Glomerular endothelial cell (primary cell): ENCODE results near the gene LDLRAP1. TPM values are rescaled to one million over a fixed set of nuclear protein-coding genes. Genes with fewer than 3 reads are reported as not detected.

Experiments
- DNase-seq: peaks from one replicate; pipeline ENCODE4 v3.0.0-alpha.2; 2011; ENCODE audit warnings: low read depth, low spot score; ENCODE audit errors: extremely low read depth
- total RNA-seq: library from RNA; depleted of rRNA; stranded (reverse); fragments of >200 nt; gene quantifications from 2 replicates; pipeline ENCODE4 v1.2.3, GENCODE V29; 2015

Gene LDLRAP1
- total RNA-seq, 1 donor from 2014 or later, result 19.8 TPM

DNA sequence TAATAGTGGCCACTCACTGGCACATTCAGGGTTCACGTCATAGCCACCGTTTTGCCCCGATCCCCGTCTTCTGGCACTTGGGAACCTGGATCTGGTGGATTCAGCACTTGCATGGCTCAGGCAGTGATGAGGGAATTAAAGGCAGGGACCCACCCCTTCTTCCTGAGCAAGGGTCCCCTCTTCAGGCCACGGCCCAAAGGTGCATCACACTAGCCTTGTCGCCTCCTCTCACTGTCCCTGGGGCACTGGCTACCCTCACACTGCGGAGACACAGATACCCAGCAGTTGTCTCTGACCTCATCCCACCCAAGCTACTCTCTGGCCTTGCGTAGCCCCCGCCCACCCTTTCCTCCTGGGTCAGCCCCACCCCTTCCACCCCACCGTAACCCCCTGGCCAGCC, 19.9 kb upstream of the LDLRAP1 start:
- DNase-seq, result no peak

DNA sequence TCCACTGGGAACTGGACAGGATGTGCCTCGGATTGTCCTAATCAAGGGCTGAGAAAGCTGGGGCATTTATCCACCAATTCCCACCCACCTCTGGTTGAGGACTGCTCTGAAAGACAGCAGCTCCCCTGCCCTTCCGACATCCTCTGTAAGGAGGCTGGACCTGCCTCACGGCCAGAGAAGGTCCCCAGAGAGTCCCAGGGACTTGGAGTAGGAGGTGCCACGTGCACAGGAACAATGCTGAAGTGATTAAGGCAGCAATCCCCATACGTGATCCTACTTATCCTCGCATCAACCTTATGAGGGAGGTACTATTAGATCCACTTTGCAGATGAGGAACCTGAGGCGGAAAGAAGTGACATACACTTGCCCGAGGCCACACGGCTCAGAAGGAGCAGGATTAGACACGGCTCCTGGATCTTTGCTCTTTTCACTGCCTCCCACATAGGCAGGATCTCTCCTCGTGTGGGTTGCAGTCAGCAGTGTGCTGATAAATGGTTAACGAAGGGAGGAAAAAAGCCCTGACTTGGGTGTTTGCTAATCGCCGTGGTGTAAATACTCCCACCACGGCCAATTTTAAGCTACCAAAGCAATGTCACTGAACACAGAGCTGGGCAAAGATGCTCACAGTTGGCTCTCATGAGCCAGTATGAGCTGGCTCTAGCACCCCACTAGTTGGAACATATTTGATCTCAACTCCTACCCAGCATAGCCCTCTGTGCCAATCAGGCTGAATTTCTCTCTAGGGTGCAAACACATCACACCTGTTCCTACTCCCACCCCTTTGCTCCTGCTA, 18.6 kb upstream of the LDLRAP1 start:
- no peak for DNase-seq

DNA sequence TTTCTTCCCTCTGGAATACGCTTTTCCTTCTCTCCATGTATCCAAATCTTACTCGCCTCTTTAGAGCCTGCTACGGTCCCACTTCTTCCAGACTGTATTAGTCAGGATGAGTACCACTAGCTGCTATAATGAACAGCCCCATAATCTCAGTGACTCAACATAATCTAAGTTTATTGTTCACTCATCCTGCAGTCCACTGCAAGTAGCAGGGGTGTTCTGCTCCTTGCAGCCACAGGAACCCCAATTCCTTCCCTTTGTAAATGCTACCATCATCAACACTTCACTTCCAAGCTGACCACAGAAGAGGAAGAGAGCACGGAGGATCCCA, 18.1 kb upstream of the LDLRAP1 start:
- no peak for DNase-seq

DNA sequence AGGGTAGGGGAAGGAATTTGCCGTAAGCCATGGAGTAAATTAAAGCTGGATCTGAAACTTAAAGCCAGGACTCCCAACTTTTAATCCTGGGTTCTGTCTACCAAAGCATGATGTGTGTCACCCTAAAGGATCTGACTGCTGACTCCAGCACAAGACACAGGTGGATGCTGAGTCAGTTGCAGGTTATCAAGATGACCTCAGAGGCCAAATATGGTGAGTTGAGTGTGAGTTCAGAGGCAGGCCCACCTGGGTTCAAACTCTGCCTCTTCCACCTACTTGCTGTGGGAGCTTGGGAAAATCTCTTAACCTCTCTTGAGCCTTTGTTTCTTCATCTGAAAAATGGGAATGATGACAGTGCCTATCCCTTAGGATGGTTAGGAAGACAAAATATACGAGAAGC, 16.7 kb upstream of the LDLRAP1 start:
- no peak for DNase-seq

DNA sequence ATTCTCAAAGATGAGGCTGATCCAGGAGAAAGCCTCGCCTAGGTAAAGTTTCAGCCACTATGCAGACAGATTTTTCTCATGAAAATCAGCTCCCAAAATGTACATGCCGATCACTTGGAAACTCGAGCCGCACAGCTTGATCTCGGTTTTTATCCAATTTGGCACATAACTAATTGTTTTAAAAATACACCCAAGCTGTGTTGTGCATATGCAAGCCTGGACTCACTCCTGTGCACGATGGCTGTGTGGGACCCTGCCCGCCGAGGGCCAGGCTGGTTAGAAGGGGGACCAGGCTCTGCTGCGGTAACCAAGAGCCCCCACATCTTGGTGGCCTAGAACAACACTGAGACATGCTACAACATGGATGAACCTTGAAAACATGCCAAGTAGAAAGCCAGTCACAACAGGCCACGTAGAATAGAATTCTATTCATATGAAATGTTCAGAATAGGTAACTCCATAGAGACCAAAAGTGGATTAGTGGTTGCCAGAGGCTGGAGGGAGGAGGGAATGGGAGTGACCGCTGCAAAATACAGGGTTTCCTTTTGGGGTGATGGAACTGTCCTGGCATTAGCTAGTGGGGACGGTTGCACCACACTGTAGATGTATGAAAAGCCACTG, 16.1 kb upstream of the LDLRAP1 start:
- DNase-seq, result no peak

DNA sequence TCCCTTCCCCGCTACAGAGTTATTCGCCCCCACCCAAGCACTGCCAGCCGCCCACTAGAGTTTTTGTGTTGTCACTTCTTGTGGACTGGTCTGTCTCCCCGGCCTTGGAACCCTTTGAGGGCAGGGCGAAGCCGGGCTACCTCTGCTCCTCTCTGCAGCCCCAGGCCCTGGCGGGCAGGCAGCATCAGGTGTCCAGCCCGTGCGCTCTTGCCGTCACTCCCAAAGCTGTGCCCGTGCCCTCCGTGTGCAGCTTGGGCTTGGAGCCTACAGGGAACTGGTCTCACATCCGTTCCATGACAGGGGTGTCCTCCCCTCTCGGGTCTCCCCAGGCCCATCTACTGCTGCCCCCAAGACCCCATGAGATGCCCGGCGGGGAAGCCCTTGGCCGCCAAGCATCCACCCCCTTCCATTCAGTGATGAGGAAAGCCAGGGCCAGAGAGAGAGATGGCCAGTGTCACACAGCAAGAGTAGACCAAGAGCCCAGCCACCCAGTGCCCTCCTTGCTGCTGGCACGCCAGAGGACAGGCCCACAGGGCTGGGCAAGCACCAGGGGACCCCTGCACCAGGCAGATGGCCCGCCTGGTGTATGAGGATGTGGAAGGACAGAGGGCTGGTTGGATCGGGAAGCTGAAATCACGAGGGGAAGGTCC, 15.3 kb upstream of the LDLRAP1 start:
- no peak for DNase-seq

DNA sequence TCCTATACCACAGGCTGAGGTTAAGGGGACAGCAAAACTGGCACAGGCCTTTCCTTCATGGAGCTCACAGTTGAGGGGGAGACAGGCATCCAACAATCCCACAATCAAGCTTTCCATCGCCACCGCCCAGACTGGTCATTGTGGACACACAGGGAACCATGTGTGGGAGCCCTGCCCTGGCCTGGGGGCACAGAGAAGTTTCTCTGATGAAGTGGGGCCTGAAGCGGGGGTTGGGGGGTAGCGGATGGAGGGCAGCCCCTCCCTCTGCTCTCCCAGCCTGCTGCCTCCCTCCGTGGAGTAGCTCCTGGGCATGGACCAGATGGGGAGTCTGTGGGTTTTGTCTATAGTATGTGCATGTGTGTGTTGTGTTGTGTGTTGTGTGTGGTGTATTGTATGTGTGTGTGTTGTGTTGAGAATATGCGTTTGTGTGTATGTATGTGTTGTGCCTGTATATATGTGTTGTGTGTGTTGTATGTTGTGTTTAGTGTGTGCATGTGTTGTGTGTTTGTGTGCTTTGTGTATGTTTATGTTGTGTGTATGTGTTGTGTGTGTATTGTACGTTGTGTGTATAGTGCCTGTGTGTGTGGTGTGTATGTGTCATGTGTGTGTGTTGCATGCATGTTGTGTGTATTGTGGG, 14.4 kb upstream of the LDLRAP1 start:
- DNase-seq, result no peak

DNA sequence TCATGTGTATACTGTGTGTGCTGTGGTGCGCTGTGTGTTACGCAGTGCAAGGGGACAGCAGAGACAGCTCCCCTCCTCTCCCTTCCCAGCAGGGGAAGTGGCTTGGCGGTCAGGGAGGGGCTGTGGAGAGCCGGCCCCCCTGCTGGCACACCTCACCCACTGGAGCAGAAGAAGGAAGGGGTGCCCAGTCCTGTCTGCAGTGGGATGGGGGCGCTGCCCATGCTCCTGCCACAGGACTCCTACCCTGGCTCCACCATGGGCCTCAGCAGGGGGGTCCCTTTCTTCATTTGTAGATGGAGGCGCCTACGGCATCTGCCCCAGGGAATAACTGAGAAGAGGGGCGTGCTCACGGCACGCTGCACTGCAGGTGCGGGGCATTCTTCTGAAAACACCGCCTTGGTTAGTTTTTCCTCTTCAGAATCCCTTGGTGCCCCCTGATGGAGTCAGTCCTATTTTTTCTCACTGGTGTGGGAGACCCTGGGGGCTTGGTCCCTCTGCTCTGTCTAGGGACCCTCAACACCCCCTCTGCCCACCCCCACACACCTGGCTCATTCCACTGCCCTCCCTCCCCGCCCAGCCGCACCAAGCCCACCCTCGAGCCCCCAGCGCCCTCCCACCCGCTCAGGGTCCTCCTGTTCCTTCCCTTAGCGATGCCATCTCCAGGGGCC, 13.8 kb upstream of the LDLRAP1 start:
- no peak for DNase-seq

DNA sequence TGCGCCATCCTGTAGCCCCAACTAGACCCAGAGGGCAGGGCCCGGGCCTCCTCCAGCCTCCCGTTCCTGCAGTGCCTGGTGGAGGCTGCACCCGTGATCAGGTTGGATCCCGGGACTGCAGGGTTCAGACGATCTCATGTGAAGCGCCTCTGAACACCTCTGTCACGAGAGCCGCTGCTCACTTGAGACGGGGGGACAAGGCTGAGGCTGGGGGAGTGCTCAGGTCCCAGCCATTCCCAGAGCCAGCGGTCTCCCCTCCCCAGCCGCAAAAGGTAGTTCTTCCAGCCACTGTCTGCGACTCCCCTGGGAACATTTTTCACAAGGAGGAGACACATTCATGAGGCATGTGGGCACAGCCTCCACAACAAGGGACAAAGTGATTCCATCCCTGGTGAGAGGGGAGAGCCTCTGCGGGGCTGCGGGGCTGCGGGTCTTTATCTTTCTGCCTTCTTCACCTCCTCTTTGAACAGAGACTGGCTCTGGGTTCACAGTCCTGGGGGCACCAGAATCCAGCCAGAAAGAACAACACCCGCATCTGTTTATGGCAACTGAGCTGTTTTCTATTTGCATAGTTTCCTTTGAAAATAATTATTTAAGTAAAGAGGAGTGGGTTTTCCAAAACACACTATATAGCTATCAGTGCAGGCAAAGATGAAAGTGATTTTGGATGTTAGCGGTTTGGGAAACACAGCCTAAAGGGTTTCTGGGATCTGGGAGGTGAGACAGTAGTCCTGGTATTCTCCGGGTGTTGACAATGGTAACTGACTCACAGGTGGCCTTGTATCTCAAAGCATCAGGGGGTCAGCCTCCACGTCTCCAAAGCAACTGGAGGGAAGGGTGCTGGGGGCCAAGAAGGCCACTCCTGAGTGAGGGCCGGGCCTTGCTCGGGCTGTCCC, 13.0 kb upstream of the LDLRAP1 start:
- DNase-seq, result no peak

DNA sequence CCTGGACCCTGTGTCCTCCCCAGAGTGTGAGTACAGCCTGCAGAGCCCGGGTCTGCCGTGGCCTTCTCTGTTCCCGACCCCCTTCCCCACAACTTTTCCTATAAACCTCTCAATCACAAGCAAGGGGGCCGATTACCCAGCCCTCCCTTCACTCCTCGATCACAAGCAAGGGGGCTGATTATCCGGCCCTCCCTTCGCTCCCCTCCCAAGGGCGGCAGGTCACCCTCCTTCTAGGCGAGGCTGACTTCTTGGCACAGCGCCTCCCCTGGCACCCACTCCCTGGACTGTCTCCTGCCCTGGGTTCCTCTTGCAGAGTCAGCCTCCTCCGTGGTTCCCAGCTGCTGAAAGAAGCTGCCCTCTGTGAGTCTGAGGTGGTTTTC, 12.3 kb upstream of the LDLRAP1 start:
- no peak for DNase-seq

DNA sequence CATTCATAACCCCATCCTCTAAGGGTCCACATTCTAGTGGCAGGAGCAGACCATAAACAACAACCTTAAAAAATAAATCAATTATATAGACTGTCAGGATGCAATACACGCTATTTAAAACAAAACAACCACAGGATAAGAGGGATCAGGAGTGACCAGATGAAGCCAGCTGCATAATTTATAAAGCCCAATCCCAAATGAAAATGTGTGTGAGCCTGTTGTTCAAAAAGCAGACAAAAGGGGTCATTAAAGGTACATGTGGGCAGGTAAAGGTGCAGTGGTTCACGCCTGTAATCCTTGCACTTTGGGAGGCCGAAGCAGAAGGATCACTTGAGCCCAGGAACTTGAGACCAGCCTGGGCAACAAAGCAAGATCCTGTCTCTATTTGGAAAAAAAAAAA, 10.4 kb upstream of the LDLRAP1 start:
- no peak for DNase-seq

DNA sequence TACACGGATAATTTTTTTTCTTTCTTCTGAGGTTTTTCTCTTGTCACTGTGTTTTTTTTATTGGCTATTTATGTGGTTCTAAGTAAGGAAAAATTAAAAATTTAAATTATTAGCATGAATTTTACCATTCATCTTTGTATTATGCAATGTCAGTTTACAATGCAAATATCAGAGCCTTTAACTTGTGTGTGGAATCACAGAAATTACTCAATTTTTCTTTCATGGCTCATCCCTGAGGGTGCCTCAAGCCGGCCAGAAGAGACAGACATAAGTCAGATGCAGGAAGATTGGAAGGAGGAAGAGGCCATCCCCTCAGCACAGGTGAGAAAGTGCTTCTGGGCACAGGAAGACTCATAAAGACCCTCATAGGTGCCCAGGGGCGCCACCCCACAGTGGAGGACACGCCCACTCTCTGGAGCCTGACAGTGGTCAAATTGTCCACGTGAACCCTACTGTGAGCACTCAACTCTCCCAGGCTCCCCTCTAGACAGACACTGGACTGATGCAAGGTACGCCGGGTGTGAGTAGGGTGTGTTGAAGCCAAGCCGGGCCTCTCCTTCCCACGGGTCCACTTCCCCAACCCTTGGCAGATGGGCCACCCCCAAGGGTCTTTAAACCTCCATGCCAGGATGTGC, 9.5 kb upstream of the LDLRAP1 start:
- DNase-seq, result no peak

DNA sequence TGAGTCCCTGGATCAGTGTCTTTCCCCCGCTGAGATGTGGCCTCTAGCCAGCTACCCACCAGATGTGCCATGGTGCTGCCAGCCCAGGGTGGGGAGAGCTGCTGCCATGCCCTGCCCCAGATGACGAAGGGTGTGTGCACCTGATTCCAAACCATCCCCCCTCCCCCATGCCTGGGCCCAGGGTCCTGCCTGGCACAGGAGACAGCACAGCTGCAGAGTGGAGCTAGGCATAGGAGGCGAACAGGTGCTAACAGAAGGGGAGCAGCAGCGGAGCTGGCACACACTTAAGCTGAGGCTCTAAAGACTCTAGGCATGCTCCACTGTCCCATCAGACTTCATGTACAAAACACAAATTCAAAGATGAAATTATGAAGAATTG, 9.0 kb upstream of the LDLRAP1 start:
- DNase-seq, result no peak

DNA sequence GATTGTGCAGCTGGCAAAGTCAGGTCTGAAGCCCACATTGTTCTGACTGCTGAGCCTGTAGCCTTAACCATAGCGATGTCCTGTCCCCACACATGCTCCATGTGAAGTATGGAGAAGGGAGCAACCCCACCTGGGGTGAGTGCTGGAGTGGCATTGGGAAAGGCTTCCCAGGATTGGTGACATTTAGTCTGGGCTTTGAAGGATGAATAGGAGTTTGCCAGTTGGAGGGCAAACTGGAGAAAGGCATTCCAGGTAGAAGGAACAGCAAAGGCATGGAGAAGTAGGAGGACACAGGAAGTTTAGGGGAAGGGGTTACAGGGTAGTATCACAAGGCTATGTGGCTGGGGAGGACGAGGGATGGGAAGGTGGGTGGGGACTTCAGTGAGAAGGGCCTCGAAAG, 7.3 kb upstream of the LDLRAP1 start:
- no peak for DNase-seq

DNA sequence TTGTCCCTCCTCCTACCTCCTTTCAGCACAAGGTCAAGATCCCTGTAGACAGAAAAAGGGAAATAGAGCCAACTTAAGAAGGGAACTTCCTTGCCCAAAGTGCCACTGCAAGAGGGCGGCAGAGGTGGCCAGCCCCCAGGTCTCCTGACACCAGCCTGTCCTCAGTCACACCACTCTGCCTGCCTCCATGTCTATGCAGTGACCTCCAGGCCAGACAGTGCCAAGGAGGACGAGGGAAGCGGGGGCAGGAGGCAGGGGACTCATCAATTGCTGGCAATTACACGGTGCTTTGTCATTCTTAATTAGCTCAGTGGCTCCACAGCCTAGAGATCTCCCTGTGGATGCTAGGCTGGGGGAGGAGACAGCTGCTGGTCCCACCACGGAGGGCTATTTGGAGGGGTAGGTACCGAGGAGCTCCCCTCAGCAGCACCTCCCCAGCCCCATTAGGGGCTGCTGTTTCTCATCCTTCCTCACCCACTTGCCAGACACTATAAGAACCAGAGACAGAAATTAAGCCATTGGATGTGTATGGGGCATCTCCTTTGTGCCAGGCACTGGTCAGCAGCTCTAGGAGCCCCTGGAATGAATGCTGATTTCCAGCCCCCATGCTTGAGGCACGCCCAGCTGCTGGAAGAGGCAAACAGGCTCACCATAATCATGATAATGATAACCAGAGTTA, 6.1 kb upstream of the LDLRAP1 start:
- no peak for DNase-seq

DNA sequence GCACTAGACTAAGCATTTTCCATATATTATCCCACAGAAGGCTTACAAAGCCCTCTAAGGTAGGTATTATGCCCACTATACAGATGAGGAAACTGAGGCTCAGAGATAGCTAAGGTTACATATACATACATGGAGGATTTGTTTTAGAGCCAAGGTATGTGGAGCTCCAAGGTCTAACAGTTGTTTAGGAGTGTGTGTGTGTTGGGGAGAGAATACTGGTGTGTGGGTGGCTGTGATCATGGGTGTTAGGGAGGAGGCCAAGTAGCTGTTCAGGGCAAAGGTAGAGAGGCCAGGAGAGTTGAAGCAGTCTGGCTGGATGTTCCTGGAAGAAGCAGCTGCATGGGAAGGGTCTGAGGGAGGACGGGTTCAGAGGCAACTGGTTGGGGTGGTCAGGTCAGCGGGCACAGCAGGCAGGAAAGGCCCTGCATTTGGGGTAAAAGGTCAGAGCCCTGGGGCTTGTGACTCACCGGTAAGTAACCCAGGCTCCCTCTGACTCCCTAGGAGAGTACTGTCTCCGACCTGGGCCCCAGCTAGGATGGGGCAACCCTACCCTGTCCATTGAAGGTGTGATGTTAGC, 5.1 kb upstream of the LDLRAP1 start:
- DNase-seq, result no peak

DNA sequence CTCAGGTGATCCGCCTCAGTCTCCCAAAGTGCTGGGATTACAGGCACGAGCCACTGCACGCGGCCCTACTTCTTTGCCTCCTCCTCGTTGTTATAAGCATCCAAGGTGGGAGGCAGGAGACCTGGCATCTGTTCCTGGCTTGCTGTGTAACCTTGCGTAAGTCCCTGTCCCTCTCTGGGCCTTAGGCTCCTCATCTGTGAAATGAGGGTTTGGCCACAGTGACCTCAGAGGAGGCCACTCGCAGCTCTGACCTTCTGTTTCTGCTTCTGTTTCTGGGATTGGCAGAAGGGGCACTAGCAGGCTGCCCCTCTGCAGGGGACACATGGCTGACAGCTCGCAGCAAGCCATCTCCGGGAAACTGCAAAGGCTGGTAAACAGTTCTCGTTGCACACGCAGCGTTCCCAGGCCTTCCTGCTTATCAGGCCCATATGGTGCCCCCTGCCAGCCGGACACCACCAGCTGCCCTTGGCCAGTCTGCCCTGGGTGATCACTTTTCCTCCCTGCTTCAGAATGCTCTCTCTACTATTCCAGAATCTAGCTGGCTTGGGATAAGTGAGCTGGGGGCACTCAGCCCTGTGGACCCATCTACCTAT, 2.6 kb upstream of the LDLRAP1 start:
- DNase-seq, result no peak

DNA sequence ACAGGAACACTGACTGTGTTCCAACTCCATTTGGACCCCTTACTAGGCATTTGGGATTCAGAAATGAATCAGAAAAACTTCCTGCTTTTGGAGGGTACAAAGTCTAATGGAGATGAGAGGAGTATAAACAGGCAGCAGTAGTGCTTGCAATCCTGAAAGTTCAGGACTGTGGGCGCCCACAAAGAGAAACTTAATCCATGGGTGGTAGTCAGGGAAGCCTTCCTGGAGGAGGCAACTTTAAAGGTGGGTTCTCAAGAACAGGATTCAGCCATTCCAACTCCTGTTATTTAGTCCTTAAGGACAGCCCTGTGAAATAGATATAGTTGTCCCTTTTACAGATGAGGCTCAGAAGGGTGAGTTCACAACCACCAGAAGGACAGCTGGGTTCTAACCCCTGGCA, 2.0 kb upstream of the LDLRAP1 start:
- no peak for DNase-seq
